ENCODE data around the gene NCAPH2. TPM values are rescaled to one million over a fixed set of nuclear protein-coding genes. Genes with fewer than 3 reads are reported as not detected.

Gene NCAPH2
- total and polyA plus RNA-seq, 2 donors from 2014 or later = 31.4 to 41.5 TPM

- intact Hi-C loops (cut with DNase I) = no loop called here
- peak within 1 kb of the TSS in 1 of 2 donors; percentile 22 for H3K27ac ChIP-seq (ENCODE audit: low read depth in 2 of 2, low read length in 2 of 2)
Observed at GRCh38 chr22:50481440-50482106, 26.5 kb upstream of the NCAPH2 start, which contains the start of gene ADM2. Gene ADM2 (plus strand): TSS chr22:50481543. CDS start chr22:50481848, 305 bp downstream.

GRCh38 chr22:50482107-50483074, 25.6 kb upstream of the NCAPH2 start:
- FAIRE-seq = no peak
- no peak overlapping the region for H3K9ac ChIP-seq (ENCODE audit: low read length in 3 of 3)
- TF ChIP-seq, protein P1, sequence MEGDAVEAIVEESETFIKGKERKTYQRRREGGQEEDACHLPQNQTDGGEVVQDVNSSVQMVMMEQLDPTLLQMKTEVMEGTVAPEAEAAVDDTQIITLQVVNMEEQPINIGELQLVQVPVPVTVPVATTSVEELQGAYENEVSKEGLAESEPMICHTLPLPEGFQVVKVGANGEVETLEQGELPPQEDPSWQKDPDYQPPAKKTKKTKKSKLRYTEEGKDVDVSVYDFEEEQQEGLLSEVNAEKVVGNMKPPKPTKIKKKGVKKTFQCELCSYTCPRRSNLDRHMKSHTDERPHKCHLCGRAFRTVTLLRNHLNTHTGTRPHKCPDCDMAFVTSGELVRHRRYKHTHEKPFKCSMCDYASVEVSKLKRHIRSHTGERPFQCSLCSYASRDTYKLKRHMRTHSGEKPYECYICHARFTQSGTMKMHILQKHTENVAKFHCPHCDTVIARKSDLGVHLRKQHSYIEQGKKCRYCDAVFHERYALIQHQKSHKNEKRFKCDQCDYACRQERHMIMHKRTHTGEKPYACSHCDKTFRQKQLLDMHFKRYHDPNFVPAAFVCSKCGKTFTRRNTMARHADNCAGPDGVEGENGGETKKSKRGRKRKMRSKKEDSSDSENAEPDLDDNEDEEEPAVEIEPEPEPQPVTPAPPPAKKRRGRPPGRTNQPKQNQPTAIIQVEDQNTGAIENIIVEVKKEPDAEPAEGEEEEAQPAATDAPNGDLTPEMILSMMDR (IDR thresholded peaks at IDR 0.05; ENCODE audit: borderline replicate concordance, extremely low read depth, insufficient read depth) = no peak
- H3K27me3 ChIP-seq (ENCODE audit: control insufficient read depth, insufficient read depth, low read length) = peaks cover 8% of the 10 kb centered on the region
- H3K27ac ChIP-seq (ENCODE audit: low read depth in 2 of 2, low read length in 2 of 2) = peak overlapping the region in 1 of 2 donors; percentile 22
- peak in 1 of 5 donors; percentile 76 for DNase-seq
- H3K36me3 ChIP-seq (ENCODE audit: control insufficient read depth in 2 of 3, insufficient read depth in 3 of 3, low read length in 3 of 3) = no peaks in the 10 kb centered on the region
- no peaks in the 10 kb centered on the region for H3K9me3 ChIP-seq (ENCODE audit: control insufficient read depth in 2 of 3, insufficient read depth in 1 of 3, low read length in 3 of 3)
- H3K4me3 ChIP-seq (ENCODE audit: low read length in 3 of 3) = peak overlapping the region in 2 of 3 donors; percentile 48 to 59
- H3K4me1 ChIP-seq (ENCODE audit: control insufficient read depth in 2 of 3, insufficient read depth in 2 of 3, low read depth in 1 of 3, low read length in 3 of 3) = peaks cover 0 to 10% (median 0%) of the 10 kb centered on the region in 3 donors
- intact Hi-C loops (cut with DNase I) = no loop called here

More at GRCh38 chr22:50481440-50482106, 26.5 kb upstream of the NCAPH2 start, which contains the start of gene ADM2:
- TF ChIP-seq, protein P1 (IDR thresholded peaks at IDR 0.05; ENCODE audit: borderline replicate concordance, extremely low read depth, insufficient read depth) = no peak
- Histone ChIP-seq H3K4me1 (ENCODE audit: control insufficient read depth in 2 of 3, insufficient read depth in 2 of 3, low read depth in 1 of 3, low read length in 3 of 3) (peaks cover 0 to 7% (median 0%) of the 10 kb centered on the region in 3 donors), H3K4me3 (ENCODE audit: low read length in 3 of 3) (peak within 1 kb of the TSS in 2 of 3 donors; percentile 48 to 59), H3K9me3 (ENCODE audit: control insufficient read depth in 2 of 3, insufficient read depth in 1 of 3, low read length in 3 of 3) (no peaks in the 10 kb centered on the region), H3K9ac (ENCODE audit: low read length in 3 of 3) (no peak within 1 kb of the TSS), H3K36me3 (ENCODE audit: control insufficient read depth in 2 of 3, insufficient read depth in 3 of 3, low read length in 3 of 3) (no peaks in the 10 kb centered on the region), H3K27me3 (ENCODE audit: control insufficient read depth, insufficient read depth, low read length) (peaks cover 8% of the 10 kb centered on the region)
- FAIRE-seq (no peak), DNase-seq (peak in 4 of 5 donors; percentile 48 to 84 (median 59))

GRCh38 chr22:50483106-50483505, 24.9 kb upstream of the NCAPH2 start:
- FAIRE-seq = no peak
- H3K9ac ChIP-seq (ENCODE audit: low read length in 3 of 3) = peak overlapping the region in 1 of 3 donors; percentile 34
- intact Hi-C loops (cut with DNase I) = no loop called here
- no peaks in the 10 kb centered on the region for H3K36me3 ChIP-seq (ENCODE audit: control insufficient read depth in 2 of 3, insufficient read depth in 3 of 3, low read length in 3 of 3)
- H3K27ac ChIP-seq (ENCODE audit: low read depth in 2 of 2, low read length in 2 of 2) = peak overlapping the region in 1 of 2 donors; percentile 32
- H3K27me3 ChIP-seq (ENCODE audit: control insufficient read depth, insufficient read depth, low read length) = peaks cover 8% of the 10 kb centered on the region
- peak overlapping the region in 2 of 3 donors; percentile 4 to 59 for H3K4me3 ChIP-seq (ENCODE audit: low read length in 3 of 3)
- TF ChIP-seq, protein P1 (IDR thresholded peaks at IDR 0.05; ENCODE audit: borderline replicate concordance, extremely low read depth, insufficient read depth) = no peak
- no peak for DNase-seq
- H3K4me1 ChIP-seq (ENCODE audit: control insufficient read depth in 2 of 3, insufficient read depth in 2 of 3, low read depth in 1 of 3, low read length in 3 of 3) = peaks cover 0 to 10% (median 0%) of the 10 kb centered on the region in 3 donors
- no peaks in the 10 kb centered on the region for H3K9me3 ChIP-seq (ENCODE audit: control insufficient read depth in 2 of 3, insufficient read depth in 1 of 3, low read length in 3 of 3)
